ENCODE measurements around the gene GNAZ.
A peak's percentile ranks its signal among the peaks of the same experiment; 100 is the strongest.

The GNAZ gene

GRCh38 chr22:23106906-23107367, 36.6 kb downstream of the GNAZ start:
- no peak for DNase-seq (ENCODE audit: low spot score)

GRCh38 chr22:23107487-23108248, 37.3 kb downstream of the GNAZ start:
- no peak for DNase-seq (ENCODE audit: low spot score)

GRCh38 chr22:23108249-23109078, 38.1 kb downstream of the GNAZ start:
- DNase-seq (ENCODE audit: low spot score): no peak

GRCh38 chr22:23109079-23109347, 38.7 kb downstream of the GNAZ start:
- DNase-seq (ENCODE audit: low spot score): no peak

GRCh38 chr22:23109441-23109978, 39.2 kb downstream of the GNAZ start:
- no peak for DNase-seq (ENCODE audit: low spot score)

GRCh38 chr22:23110190-23110921, 40.0 kb downstream of the GNAZ start:
- DNase-seq (ENCODE audit: low spot score): no peak

GRCh38 chr22:23110922-23111527, 40.7 kb downstream of the GNAZ start:
- DNase-seq (ENCODE audit: low spot score): no peak

- no peak for DNase-seq (ENCODE audit: low spot score)
Observed at GRCh38 chr22:23112472-23113012, 42.2 kb downstream of the GNAZ start.

- peak; percentile 42 for DNase-seq (ENCODE audit: low spot score)
Observed at GRCh38 chr22:23113067-23113846, 42.9 kb downstream of the GNAZ start.

GRCh38 chr22:23113847-23114720, 43.8 kb downstream of the GNAZ start:
- no peak for DNase-seq (ENCODE audit: low spot score)

- no peak for DNase-seq (ENCODE audit: low spot score)
Observed at GRCh38 chr22:23114721-23115020, 44.4 kb downstream of the GNAZ start.

GRCh38 chr22:23115369-23115768, 45.0 kb downstream of the GNAZ start:
- no peak for DNase-seq (ENCODE audit: low spot score)

GRCh38 chr22:23115825-23116494, 45.6 kb downstream of the GNAZ start:
- no peak for DNase-seq (ENCODE audit: low spot score)

- DNase-seq (ENCODE audit: low spot score): no peak
Observed at GRCh38 chr22:23116506-23117263, 46.4 kb downstream of the GNAZ start.

GRCh38 chr22:23117275-23117674, 47.0 kb downstream of the GNAZ start:
- no peak for DNase-seq (ENCODE audit: low spot score)

- DNase-seq (ENCODE audit: low spot score): no peak
Observed at GRCh38 chr22:23117891-23118646, 47.8 kb downstream of the GNAZ start.

- DNase-seq (ENCODE audit: low spot score): no peak
Observed at GRCh38 chr22:23118647-23119493, 48.6 kb downstream of the GNAZ start.

Measured in GM03348 (cell line).